Smooth muscle cell (in vitro differentiated cells): ENCODE measurements around the gene RALGPS2. TPM values are rescaled to one million over a fixed set of nuclear protein-coding genes. Genes with fewer than 3 reads are reported as not detected.

Experiments
- DNase-seq: peaks from one replicate; lab custom pipeline; 2025; ENCODE audit not compliant: unreplicated experiment; lab: John Stamatoyannopoulos, UW
- H2AFZ ChIP-seq: fragments of 200-600 bp; sonication (generic); 2 replicates; pipeline ENCODE4 v1.6.0; 2016; ENCODE audit warnings: antibody characterized with exemption, low read depth, mild to moderate bottlenecking
- H3F3A ChIP-seq: fragments of 200-600 bp; sonication (generic); 2 replicates; pipeline ENCODE4 v1.6.0; 2017; ENCODE audit warnings: antibody characterized with exemption, low read depth
- H3K27ac ChIP-seq: fragments of 200-600 bp; sonication (generic); 2 replicates; pipeline ENCODE4 v1.5.1; 2016; ENCODE audit warnings: low read depth, mild to moderate bottlenecking
- H3K27me3 ChIP-seq: fragments of 200-600 bp; sonication (generic); 2 replicates; pipeline ENCODE4 v1.6.1; 2016; ENCODE audit warnings: low read depth, mild to moderate bottlenecking
- H3K36me3 ChIP-seq: fragments of 200-600 bp; sonication (generic); 2 replicates; pipeline ENCODE4 v1.5.1; 2016; ENCODE audit warnings: low read depth
- H3K4me1 ChIP-seq: fragments of 200-600 bp; sonication (generic); 2 replicates; pipeline ENCODE4 v1.5.1; 2016; ENCODE audit warnings: low read depth
- H3K4me2 ChIP-seq: fragments of 200-600 bp; sonication (generic); 2 replicates; pipeline ENCODE4 v1.6.0; 2016; ENCODE audit warnings: mild to moderate bottlenecking
- H3K4me3 ChIP-seq: fragments of 200-600 bp; sonication (generic); 2 replicates; pipeline ENCODE4 v1.5.1; 2016; ENCODE audit warnings: mild to moderate bottlenecking
- H3K79me2 ChIP-seq: fragments of 200-600 bp; sonication (generic); 2 replicates; pipeline ENCODE4 v1.6.0; 2016; ENCODE audit warnings: low read depth, mild to moderate bottlenecking
- H3K9ac ChIP-seq: fragments of 200-600 bp; sonication (generic); 2 replicates; pipeline ENCODE4 v1.6.0; 2016; ENCODE audit warnings: low read depth
- H3K9me3 ChIP-seq: fragments of 200-600 bp; sonication (generic); replicated peaks from 2 replicates; pipeline ENCODE4 v1.5.1; 2016; ENCODE audit warnings: low read depth
- H4K20me1 ChIP-seq: fragments of 200-600 bp; sonication (generic); 2 replicates; pipeline ENCODE4 v1.6.0; 2016; ENCODE audit warnings: low read depth
- CTCF ChIP-seq: fragments of 200-600 bp; sonication (generic); IDR thresholded peaks from 2 replicates; pipeline ENCODE4 v1.5.1; 2017; ENCODE audit warnings: borderline replicate concordance, mild to moderate bottlenecking, antibody characterized with exemption; ENCODE audit not compliant: insufficient read depth, poor library complexity, severe bottlenecking
- WGBS: methylation state at CpG from one replicate; pipeline ENCODE4 v1.1.7; 2016; ENCODE audit warnings: low lambda C conversion rate; 5-methylcytosine and 5-hydroxymethylcytosine counted together
- polyA plus RNA-seq: library from polyadenylated mRNA; unstranded; fragments of >200 nt; fragmentation: Nextera tagmentation; extraction: Ambion mirVana; gene quantifications from 2 replicates; pipeline ENCODE4 v1.2.1, GENCODE V29; 2016
- total RNA-seq: library from RNA; depleted of rRNA; stranded (reverse); fragments of >200 nt; gene quantifications from 2 replicates; pipeline ENCODE4 v1.2.3, GENCODE V29; 2014

The RALGPS2 gene
- total and polyA plus RNA-seq, 2 experiments from 2014 or later, result 4.7 to 23.8 TPM

- Histone ChIP-seq H3K27ac (peak overlapping the region; percentile 61), H3K4me2 (peak overlapping the region; percentile 83)
Measured at GRCh38 chr1:178871551-178872320, 146.7 kb downstream of the RALGPS2 start.

GRCh38 chr1:178874966-178875365, 149.9 kb downstream of the RALGPS2 start:
- no peak for DNase-seq
- no peaks in the 10 kb centered on the region for H3K79me2 ChIP-seq
- TF ChIP-seq CTCF, result no peak
- H3K9ac ChIP-seq, result no peak overlapping the region
- no peaks in the 10 kb centered on the region for H3K27me3 ChIP-seq
- no peak overlapping the region for H3K4me3 ChIP-seq
- no peaks in the 10 kb centered on the region for H3K36me3 ChIP-seq
- no peaks in the 10 kb centered on the region for H3K9me3 ChIP-seq
- H3F3A ChIP-seq, result peaks cover 5% of the 10 kb centered on the region
- peaks cover 18% of the 10 kb centered on the region for H3K4me1 ChIP-seq
- H4K20me1 ChIP-seq, result no peaks in the 10 kb centered on the region
- H3K4me2 ChIP-seq, result no peak overlapping the region
- no peak overlapping the region for H3K27ac ChIP-seq
- H2AFZ ChIP-seq, result no peak overlapping the region
- WGBS, result 93% methylated on average over 2 of the region's 2 CpGs

More at GRCh38 chr1:178871551-178872320, 146.7 kb downstream of the RALGPS2 start:
- Histone ChIP-seq H3K4me3 (no peak overlapping the region), H3K9me3 (no peaks in the 10 kb centered on the region), H3K27me3 (no peaks in the 10 kb centered on the region), H3K79me2 (no peaks in the 10 kb centered on the region), H3F3A (peaks cover 5% of the 10 kb centered on the region), H3K4me1 (peaks cover 38% of the 10 kb centered on the region), H3K9ac (no peak overlapping the region), H2AFZ (no peak overlapping the region), H3K36me3 (no peaks in the 10 kb centered on the region), H4K20me1 (no peaks in the 10 kb centered on the region)
- no peak for DNase-seq
- no peak for TF ChIP-seq CTCF

- Histone ChIP-seq H3K9ac (no peak overlapping the region), H2AFZ (no peak overlapping the region), H3K36me3 (no peaks in the 10 kb centered on the region), H3F3A (no peaks in the 10 kb centered on the region), H3K27me3 (no peaks in the 10 kb centered on the region), H3K4me2 (no peak overlapping the region), H3K9me3 (no peaks in the 10 kb centered on the region), H3K79me2 (no peaks in the 10 kb centered on the region), H3K4me3 (no peak overlapping the region), H3K4me1 (peaks cover 8% of the 10 kb centered on the region), H3K27ac (no peak overlapping the region), H4K20me1 (no peaks in the 10 kb centered on the region)
- TF ChIP-seq CTCF, result no peak
- DNase-seq, result no peak
Measured at GRCh38 chr1:178875936-178876335, 150.9 kb downstream of the RALGPS2 start.

GRCh38 chr1:178877896-178878295, 152.9 kb downstream of the RALGPS2 start:
- DNase-seq, result no peak
- H3K9me3 ChIP-seq, result no peaks in the 10 kb centered on the region
- no peak overlapping the region for H2AFZ ChIP-seq
- no peaks in the 10 kb centered on the region for H4K20me1 ChIP-seq
- no peaks in the 10 kb centered on the region for H3K79me2 ChIP-seq
- H3K4me1 ChIP-seq, result no peaks in the 10 kb centered on the region
- H3K27me3 ChIP-seq, result no peaks in the 10 kb centered on the region
- no peak overlapping the region for H3K4me2 ChIP-seq
- H3K36me3 ChIP-seq, result no peaks in the 10 kb centered on the region
- H3F3A ChIP-seq, result no peaks in the 10 kb centered on the region
- no peak overlapping the region for H3K27ac ChIP-seq
- H3K4me3 ChIP-seq, result no peak overlapping the region
- WGBS, result 92% methylated on average over 3 of the region's 3 CpGs
- no peak for TF ChIP-seq CTCF
- H3K9ac ChIP-seq, result no peak overlapping the region
